Gastrocnemius medialis (tissue), 4 donors: Measurements from ENCODE around the gene PWP1.

Experiments used
- POLR2A ChIP-seq, 2 donors: fragments of 450-650 bp; IDR thresholded peaks; one replicate each; pipeline ENCODE4 v1.6.1; 2017; ENCODE audit warnings: antibody characterized with exemption in 2 of 2, mild to moderate bottlenecking in 2 of 2, moderate library complexity in 2 of 2
- TF ChIP-seq, protein P1 (sequence below), 5 experiments: fragments of 450-650 bp in 3 of 5; fragments of 200-600 bp in 2 of 5; sonication (generic) in 2 of 5; IDR thresholded peaks in 4 of 5; conservative IDR thresholded peaks in 1 of 5; 1 replicate in 4 of 5; 2 replicates in 1 of 5; pipeline ENCODE4 v1.5.1; 2016 to 2019; ENCODE audit warnings: antibody characterized with exemption in 5 of 5, mild to moderate bottlenecking in 3 of 5, moderate library complexity in 3 of 5

DNA sequence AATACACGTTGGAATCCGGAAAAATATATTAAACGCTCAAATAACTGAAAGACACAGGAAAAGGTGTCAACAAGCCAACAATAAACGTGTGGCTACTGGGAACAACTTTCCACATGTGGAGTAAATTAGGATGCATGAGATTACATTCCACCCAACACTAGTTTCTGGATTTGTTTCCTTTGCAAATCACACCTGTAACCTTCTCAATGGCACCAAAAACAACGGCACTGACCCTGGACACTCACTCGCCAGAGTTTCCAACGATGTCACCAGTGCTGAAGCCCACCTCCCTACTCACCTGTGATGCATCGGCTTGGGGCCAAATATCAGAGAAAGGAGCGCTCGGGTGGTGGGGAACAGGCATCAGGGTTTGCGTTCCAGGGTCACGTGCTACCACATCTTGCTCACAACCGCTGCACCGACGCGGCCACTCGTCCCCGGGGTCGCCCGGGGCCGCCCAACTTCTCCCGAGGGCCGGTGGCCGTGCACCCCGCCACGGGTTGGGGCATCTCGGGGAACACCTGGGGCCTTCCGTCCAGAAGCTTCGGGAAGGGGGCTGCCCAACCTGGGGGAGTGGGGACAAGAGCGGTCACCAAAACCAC lies 74.7 kb downstream of the PWP1 start:
- TF ChIP-seq, protein P1, sequence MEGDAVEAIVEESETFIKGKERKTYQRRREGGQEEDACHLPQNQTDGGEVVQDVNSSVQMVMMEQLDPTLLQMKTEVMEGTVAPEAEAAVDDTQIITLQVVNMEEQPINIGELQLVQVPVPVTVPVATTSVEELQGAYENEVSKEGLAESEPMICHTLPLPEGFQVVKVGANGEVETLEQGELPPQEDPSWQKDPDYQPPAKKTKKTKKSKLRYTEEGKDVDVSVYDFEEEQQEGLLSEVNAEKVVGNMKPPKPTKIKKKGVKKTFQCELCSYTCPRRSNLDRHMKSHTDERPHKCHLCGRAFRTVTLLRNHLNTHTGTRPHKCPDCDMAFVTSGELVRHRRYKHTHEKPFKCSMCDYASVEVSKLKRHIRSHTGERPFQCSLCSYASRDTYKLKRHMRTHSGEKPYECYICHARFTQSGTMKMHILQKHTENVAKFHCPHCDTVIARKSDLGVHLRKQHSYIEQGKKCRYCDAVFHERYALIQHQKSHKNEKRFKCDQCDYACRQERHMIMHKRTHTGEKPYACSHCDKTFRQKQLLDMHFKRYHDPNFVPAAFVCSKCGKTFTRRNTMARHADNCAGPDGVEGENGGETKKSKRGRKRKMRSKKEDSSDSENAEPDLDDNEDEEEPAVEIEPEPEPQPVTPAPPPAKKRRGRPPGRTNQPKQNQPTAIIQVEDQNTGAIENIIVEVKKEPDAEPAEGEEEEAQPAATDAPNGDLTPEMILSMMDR (IDR thresholded peaks at IDR 0.05 in 4 of 5, conservative IDR thresholded peaks at IDR 0.05 in 1 of 5) = no peak
- no peak for TF ChIP-seq POLR2A (IDR thresholded peaks at IDR 0.05)
